Peyer's patch (tissue), 4 donors: ENCODE measurements around the gene RBM39.

Source experiments
- CTCF ChIP-seq, 6 experiments: fragments of 450-650 bp in 4 of 6; fragments of 200-600 bp in 2 of 6; sonication (generic) in 1 of 6; IDR thresholded peaks; one replicate each; pipeline ENCODE4 v1.5.1; 2017 to 2019; ENCODE audit warnings: antibody characterized with exemption in 6 of 6, mild to moderate bottlenecking in 3 of 6, moderate library complexity in 1 of 6
- POLR2A ChIP-seq, 2 donors: fragments of 450-650 bp; IDR thresholded peaks; one replicate each; pipeline ENCODE4 v1.5.1; 2017; ENCODE audit warnings: antibody characterized with exemption in 2 of 2, mild to moderate bottlenecking in 2 of 2, moderate library complexity in 2 of 2

GRCh38 chr20:35739294-35740163 lies 2.5 kb downstream of the RBM39 start:
- peak in 5 of 6 experiments; percentile 19 to 39 (median 27) for TF ChIP-seq CTCF (IDR thresholded peaks at IDR 0.05)
- TF ChIP-seq POLR2A (IDR thresholded peaks at IDR 0.05): no peak
